ENCODE measurements around the gene IL7R.
"Not testable (repeated sequence)": the region's sequence is repeated elsewhere in the genome, so short reads cannot be mapped to it uniquely, and the experiment has no call there.

Gene IL7R

DNA sequence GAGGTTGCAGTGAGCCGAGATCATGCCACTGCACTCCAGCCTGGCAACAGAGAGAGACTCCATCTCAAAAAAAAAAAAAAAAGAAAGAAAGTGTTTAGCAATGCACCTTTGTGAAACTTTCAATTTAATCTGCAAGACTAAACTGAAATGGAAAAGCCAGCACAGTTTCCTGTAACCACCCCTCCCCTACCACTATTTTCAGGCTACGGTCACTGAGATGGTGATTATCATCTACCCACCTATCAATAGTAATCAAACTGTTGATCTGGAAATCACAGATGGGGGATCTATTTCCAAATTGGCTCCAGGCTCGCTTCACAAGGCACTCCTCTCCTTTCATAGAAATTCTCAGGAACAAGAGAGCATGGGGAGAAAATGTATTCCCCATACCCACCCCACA is 30.6 kb upstream of the IL7R start:
- Mint-ChIP-seq H3K36me3 (peaks cover 8% of the 10 kb centered on the region), H3K4me1 (peaks cover 96% of the 10 kb centered on the region), H3K27me3 (no peaks in the 10 kb centered on the region), H3K4me3 (peak overlapping the region; percentile 8), H3K9me3 (no peaks in the 10 kb centered on the region), H3K27ac (peak overlapping the region; percentile 86)
- CTCF ChIA-PET = interaction anchor here (0.9 to 5.0 kb wide), 5 partner anchors 13 to 98 kb away, joined by 3 to 24 read pairs (median 4); no protein-coding TSS in a partner anchor
- DNase-seq = no peak

DNA sequence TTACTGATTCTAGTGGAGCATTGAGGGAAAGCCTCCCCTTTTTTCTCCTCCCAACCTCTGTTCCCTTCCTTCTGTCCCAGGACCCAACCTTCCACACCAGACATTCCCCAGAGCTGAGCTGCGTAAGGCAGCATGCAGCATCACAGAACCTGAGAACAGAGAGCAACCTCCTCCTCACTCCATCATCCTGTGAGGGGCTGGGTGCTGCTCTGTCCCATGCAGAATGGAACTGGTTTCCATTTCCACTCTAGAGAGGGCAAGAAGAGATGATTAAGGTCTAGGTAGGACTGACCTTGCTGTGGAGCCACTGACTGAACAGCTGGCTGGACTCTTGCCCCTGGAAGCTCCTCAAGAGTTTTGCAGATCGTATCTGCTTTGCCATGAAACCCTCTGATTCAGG is 30.1 kb upstream of the IL7R start:
- Mint-ChIP-seq H3K36me3 (peaks cover 8% of the 10 kb centered on the region), H3K4me1 (peaks cover 97% of the 10 kb centered on the region), H3K27ac (peak overlapping the region; percentile 86), H3K27me3 (no peaks in the 10 kb centered on the region), H3K4me3 (peak overlapping the region; percentile 6), H3K9me3 (no peaks in the 10 kb centered on the region)
- CTCF ChIA-PET = interaction anchor here (0.7 to 2.4 kb wide), 9 partner anchors 13 to 176 kb away, joined by 3 to 6 read pairs (median 4); no protein-coding TSS in a partner anchor
- no peak for DNase-seq

DNA sequence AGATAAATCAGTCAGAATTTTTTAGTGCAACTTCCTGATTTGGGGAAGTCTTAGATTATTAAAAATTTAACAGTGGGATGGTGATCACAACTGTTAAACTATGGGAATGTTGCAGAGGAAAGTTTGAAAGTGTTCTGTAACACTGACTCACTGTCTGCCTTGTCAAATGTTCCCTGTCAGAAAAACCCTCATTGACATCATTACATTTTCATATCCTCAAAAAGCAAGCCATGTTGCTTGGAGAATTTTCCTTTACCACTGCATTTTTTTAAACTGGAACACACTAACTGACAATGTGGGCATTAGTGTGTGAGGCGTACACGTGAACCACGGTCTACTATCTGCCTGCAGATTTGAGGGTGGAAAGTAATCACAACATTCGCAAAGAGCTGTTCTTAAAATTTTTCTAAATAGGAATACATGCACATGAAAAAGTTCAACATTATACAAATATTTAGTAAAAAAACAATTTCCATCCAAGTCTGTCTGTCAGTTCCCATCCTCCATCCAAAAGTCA is 28.6 kb upstream of the IL7R start:
- peaks cover 8% of the 10 kb centered on the region for H3K36me3 Mint-ChIP-seq
- no peaks in the 10 kb centered on the region for H3K27me3 Mint-ChIP-seq
- H3K4me3 Mint-ChIP-seq = no peak overlapping the region
- DNase-seq = no peak
- H3K4me1 Mint-ChIP-seq = peaks cover 97% of the 10 kb centered on the region
- CTCF ChIA-PET = interaction anchor here (1.3 to 1.6 kb wide), 2 partner anchors 30 to 42 kb away, joined by 4 to 6 read pairs; no protein-coding TSS in a partner anchor
- H3K27ac Mint-ChIP-seq = peak overlapping the region; percentile 58
- H3K9me3 Mint-ChIP-seq = no peaks in the 10 kb centered on the region

DNA sequence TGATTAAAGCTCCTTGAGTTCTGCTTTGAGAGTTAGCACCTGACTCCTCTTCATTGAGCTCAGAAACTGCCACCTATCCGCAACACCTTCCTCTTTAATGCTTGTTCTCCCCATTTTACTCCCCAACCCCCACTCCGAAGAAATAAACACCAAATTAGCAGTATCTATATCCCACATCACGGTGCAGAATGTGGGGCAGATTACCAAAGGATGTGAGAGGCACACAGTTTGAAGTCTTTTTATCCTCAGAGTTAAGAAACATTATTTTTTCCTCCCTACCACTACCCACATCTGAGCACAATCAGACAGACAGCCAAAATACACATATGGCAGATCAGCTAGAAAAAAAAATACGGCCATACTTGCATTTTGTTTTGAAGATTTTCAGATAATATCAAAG is 26.1 kb upstream of the IL7R start:
- Mint-ChIP-seq H3K27ac (peak overlapping the region; percentile 91), H3K36me3 (peaks cover 10% of the 10 kb centered on the region), H3K4me3 (peak overlapping the region; percentile 49), H3K27me3 (no peaks in the 10 kb centered on the region), H3K4me1 (peaks cover 97% of the 10 kb centered on the region), H3K9me3 (no peaks in the 10 kb centered on the region)
- peak; percentile 64 for DNase-seq
- CTCF ChIA-PET = interaction anchor here (0.6 to 1.7 kb wide), 7 partner anchors 18 to 95 kb away, joined by 3 to 5 read pairs (median 4); partner anchors contain the start of gene IL7R

DNA sequence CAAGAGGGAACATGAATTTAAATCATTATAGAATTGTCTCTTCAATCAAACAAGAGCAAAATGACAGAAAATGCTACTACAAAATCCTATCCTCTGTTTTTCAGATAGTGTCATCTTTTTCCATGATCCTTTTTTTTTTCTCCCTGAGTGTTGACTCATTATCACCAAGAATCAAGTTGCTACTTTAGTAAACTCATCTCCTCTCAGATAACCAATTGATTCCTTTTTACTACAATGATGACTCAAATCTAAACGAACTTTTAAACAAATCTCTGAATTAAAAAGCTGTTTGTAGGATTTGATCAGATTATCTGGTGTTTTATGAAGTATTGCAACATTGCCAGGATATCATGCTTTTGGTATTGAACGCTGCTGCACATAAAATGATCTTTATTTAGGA is 23.9 kb upstream of the IL7R start:
- CTCF ChIA-PET = interaction anchor here (0.8 to 3.5 kb wide), 6 partner anchors 10 to 56 kb away, joined by 3 to 21 read pairs (median 4); no protein-coding TSS in a partner anchor
- H3K4me1 Mint-ChIP-seq = peaks cover 96% of the 10 kb centered on the region
- no peaks in the 10 kb centered on the region for H3K27me3 Mint-ChIP-seq
- DNase-seq = no peak
- no peaks in the 10 kb centered on the region for H3K9me3 Mint-ChIP-seq
- peaks cover 12% of the 10 kb centered on the region for H3K36me3 Mint-ChIP-seq
- peak overlapping the region; percentile 59 for H3K4me3 Mint-ChIP-seq
- H3K27ac Mint-ChIP-seq = peak overlapping the region; percentile 91

DNA sequence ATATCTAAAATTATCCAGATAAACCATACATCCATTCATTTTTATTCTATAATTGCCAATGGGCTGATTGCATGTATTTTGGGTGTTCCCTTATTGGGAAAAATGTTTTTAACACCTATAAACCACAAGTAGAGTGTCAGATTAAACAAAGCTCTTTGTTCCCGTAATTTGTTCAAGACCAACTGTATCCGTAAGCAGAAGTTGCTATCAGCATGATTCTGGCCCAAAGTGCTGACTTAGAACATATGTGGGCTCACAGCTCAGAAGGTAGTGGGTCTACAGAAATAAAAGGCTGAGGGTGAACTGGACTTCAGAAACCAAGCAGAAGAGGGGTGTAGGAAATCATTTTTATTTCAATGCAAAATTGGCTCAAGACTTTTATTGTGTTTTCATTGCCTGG is 23.5 kb upstream of the IL7R start:
- peaks cover 96% of the 10 kb centered on the region for H3K4me1 Mint-ChIP-seq
- H3K27ac Mint-ChIP-seq = peak overlapping the region; percentile 91
- no peaks in the 10 kb centered on the region for H3K9me3 Mint-ChIP-seq
- CTCF ChIA-PET = interaction anchor here (0.5 to 3.5 kb wide), 7 partner anchors 10 to 57 kb away, joined by 3 to 21 read pairs (median 3); no protein-coding TSS in a partner anchor
- H3K4me3 Mint-ChIP-seq = peak overlapping the region; percentile 59
- no peak for DNase-seq
- no peaks in the 10 kb centered on the region for H3K27me3 Mint-ChIP-seq
- peaks cover 13% of the 10 kb centered on the region for H3K36me3 Mint-ChIP-seq

DNA sequence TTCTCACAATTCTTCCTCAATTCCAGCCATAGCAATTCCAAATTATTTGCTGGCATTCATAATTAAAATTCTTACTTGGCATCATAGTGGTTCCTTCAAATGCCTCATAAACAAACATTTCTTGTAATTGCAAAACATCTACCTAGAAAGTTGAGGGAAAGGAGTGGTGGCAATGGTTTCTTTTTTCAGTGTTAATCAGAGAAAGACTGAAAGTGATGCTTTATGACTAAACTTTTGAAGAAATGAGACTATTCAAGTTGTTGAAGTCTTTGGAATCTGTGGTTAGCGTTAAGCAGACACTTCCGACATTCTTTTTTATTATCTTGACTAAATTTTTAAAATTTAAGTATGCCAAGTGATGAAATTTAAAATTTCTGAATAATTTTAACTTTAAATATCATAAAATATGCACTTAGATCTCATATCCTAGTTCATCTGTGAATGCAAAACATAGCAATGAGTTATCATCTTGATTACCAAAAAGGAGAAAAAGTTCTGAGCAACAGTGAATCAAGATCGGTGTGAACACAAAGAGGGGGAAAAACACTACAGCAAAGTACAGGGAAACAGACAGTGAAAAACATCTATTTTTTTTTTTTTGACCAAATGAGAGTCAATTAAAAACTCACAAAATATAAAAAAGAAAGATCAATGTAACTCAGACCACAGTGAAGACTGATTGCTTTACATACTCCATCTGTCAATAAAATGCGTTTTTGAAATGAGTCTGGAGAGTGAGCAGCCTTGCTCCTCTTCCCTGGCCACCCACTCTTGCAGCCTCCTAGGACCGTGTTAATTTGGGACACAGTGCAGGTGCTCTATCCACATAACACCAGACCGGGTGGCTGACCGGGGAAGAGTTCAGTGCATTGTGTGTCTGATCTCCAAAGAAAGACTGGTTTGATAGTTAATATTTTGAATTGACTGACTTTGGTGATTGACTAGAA is 20.6 kb upstream of the IL7R start:
- peak overlapping the region; percentile 35 for H3K4me3 Mint-ChIP-seq
- H3K27me3 Mint-ChIP-seq = no peaks in the 10 kb centered on the region
- peaks cover 4% of the 10 kb centered on the region for H3K9me3 Mint-ChIP-seq
- H3K36me3 Mint-ChIP-seq = peaks cover 28% of the 10 kb centered on the region
- peak overlapping the region; percentile 91 for H3K27ac Mint-ChIP-seq
- no peak for DNase-seq
- CTCF ChIA-PET = interaction anchor here (3.5 kb wide), 1 partner anchor 13 kb away, joined by 21 read pairs; no protein-coding TSS in a partner anchor
- H3K4me1 Mint-ChIP-seq = peaks cover 92% of the 10 kb centered on the region

DNA sequence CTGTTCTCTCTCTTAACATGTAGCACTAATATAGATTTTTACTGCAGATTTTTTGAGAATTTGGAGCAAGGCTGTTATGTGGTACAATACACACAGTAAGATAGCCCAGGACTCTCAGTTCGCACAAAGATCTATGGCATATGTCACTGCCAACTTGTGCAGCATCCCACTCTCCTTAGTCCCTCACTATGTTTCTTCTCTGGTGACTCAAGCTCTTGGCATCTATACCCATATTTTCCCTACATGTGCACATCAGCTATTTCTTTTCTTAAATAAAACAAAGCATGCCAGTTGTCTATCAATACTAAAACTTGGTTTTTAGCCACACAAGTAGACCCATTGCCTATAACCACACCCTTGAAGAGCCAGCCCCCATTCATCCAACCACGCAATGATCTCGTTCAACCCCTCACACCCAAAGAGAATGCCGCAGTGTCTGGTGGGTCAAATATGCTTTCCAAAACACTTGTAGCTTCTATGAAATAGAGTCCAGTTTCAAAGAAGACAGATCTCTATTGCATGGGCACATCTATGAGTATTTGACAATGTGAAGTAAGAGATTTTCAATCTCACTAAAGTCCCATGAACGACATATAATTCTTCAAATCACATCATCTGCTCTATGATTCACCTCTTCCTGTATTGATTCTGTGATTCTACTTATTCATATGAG is 18.2 kb upstream of the IL7R start:
- Mint-ChIP-seq H3K27ac (peak overlapping the region; percentile 70), H3K36me3 (peaks cover 38% of the 10 kb centered on the region), H3K4me1 (peaks cover 71% of the 10 kb centered on the region), H3K4me3 (no peak overlapping the region), H3K27me3 (no peaks in the 10 kb centered on the region), H3K9me3 (peaks cover 14% of the 10 kb centered on the region)
- no peak for DNase-seq
- CTCF ChIA-PET = interaction anchor here (0.6 kb wide), 1 partner anchor 60 kb away, joined by 3 read pairs; no protein-coding TSS in a partner anchor

DNA sequence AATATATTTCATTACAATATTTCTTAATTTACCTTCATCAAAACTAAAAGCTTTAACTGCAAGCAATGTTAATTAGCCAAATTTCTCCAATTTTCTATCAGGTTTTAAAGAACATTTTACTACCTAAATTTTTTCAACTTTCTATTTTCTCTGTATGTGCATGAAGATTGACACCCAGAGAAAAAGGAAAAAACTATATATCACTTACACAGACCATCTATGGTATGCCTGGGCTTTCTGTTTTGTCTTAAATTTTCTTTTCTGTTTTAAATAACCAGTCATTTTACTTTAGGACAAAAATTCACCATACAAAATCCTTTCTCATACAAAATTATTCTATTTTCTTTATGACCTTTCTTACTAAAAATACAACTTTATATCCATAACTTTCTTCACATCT is 13.8 kb upstream of the IL7R start:
- CTCF ChIA-PET = no interaction called here
- H3K9me3 Mint-ChIP-seq = peaks cover 51% of the 10 kb centered on the region
- H3K27ac Mint-ChIP-seq = no peak overlapping the region
- no peak for DNase-seq
- peaks cover 64% of the 10 kb centered on the region for H3K36me3 Mint-ChIP-seq
- H3K4me3 Mint-ChIP-seq = no peak overlapping the region
- H3K4me1 Mint-ChIP-seq = peaks cover 29% of the 10 kb centered on the region
- H3K27me3 Mint-ChIP-seq = no peaks in the 10 kb centered on the region

DNA sequence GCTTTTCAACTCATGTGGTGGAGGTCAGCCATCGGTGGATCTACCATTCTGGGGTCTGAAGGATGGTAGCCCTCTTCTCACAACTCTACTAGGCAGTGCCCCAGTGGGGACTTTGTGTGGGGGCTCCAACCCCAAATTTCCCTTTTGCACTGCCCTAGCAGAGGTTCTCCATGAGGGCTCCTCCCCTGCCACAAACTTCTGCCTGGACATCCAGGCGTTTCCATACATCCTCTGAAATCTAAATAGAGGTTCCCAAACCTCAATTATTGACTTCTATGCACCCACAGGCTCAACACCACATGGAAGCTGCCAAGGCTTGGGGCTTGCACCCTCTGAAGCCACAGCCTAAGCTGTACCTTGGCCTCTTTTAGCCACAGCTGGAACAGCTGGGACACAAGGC is 11.2 kb upstream of the IL7R start:
- Mint-ChIP-seq H3K36me3 (peaks cover 56% of the 10 kb centered on the region), H3K4me1 (peaks cover 17% of the 10 kb centered on the region), H3K9me3 (peaks cover 55% of the 10 kb centered on the region)
- H3K27me3 Mint-ChIP-seq, DNase-seq, CTCF ChIA-PET, H3K27ac Mint-ChIP-seq, H3K4me3 Mint-ChIP-seq: not testable (repeated sequence)

DNA sequence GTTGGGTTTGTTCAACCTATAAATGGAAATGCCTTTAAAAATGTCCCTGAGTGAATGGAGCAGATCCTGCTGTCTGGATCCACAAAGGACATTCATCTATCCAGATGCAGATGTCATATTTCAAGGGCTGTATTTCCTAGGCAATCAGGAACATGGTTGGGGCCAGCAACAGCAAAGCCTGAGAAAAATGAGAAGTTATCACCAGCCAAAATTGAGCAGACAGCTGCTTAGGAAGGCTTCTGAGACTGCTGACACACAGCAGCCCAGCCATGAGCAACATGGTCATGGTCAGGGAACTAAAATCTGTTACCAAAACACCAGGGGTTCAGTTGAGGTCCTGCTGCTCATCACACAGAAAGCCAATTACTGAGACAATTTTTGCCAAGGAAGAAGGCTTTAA is 9.2 kb upstream of the IL7R start:
- Mint-ChIP-seq H3K27ac (no peak overlapping the region), H3K9me3 (peaks cover 49% of the 10 kb centered on the region), H3K27me3 (no peaks in the 10 kb centered on the region), H3K36me3 (peaks cover 52% of the 10 kb centered on the region), H3K4me3 (no peak overlapping the region), H3K4me1 (peaks cover 30% of the 10 kb centered on the region)
- no peak for DNase-seq
- CTCF ChIA-PET = no interaction called here

DNA sequence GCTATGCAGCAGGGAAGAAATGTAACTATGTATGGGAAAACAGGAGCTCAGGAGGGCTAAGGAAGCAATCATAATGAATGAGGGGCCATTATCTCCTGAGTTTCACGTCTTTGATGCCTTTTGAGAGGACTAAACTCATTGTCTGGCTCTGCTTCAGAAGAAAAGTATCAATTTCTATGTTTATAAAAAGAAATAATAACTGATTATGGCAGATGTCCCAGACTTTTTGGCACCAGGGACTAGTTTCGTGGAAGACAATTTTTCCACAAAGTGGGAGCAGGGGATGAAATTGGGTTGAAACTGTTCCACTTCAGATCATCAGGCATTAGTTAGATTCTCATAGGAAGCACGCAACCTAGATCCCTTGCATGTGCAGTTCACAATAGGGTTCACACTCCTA is 8.7 kb upstream of the IL7R start:
- CTCF ChIA-PET = no interaction called here
- no peak for DNase-seq
- H3K27ac Mint-ChIP-seq = no peak overlapping the region
- H3K4me3 Mint-ChIP-seq = no peak overlapping the region
- no peaks in the 10 kb centered on the region for H3K27me3 Mint-ChIP-seq
- H3K4me1 Mint-ChIP-seq = peaks cover 34% of the 10 kb centered on the region
- H3K9me3 Mint-ChIP-seq = peaks cover 47% of the 10 kb centered on the region
- H3K36me3 Mint-ChIP-seq = peaks cover 51% of the 10 kb centered on the region

DNA sequence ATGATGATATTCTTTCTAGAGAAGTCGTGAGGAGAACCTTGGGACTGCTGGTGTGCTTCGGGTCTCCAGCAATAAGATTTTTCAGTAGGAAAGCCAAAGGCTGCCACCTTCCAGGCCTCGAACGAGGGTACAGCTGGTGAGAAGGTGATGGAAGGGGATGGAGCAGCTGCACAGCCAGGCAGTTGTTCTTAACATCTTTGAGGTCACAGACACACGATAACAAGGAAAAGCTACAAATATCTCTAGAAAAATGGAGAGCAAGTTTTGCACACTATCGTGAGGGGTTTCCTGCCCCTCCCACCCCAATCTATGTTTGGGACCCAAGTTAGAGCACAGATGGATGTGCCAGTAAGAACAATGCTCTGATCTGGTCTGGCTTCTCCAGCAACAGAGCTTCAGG is 6.8 kb upstream of the IL7R start:
- peaks cover 41% of the 10 kb centered on the region for H3K36me3 Mint-ChIP-seq

More for the DNA sequence above, 6.8 kb upstream of the IL7R start:
- Mint-ChIP-seq H3K27me3 (no peaks in the 10 kb centered on the region), H3K4me3 (no peak overlapping the region), H3K9me3 (peaks cover 35% of the 10 kb centered on the region), H3K4me1 (peaks cover 53% of the 10 kb centered on the region), H3K27ac (no peak overlapping the region)
- CTCF ChIA-PET = interaction anchor here (1.6 kb wide), 1 partner anchor 10 kb away, joined by 4 read pairs; no protein-coding TSS in a partner anchor
- no peak for DNase-seq

All from activated naive CD4-positive, alpha-beta T cell treated with anti-CD3 and anti-CD28 coated beads, Interleukin-2, amount 10 ng/mL, durations not matched to agents 7 days and 5 days (primary cell).